HG03159 (cell line): ENCODE measurements around the gene EFEMP1.

Experiments
- ATAC-seq: cut with Tn5 transposase; IDR thresholded peaks from one replicate; pipeline ENCODE4 v1.9.1; 2021; ENCODE audit warnings: mild to moderate bottlenecking, moderate library complexity; ENCODE audit not compliant: unreplicated experiment

EFEMP1 gene

GRCh38 chr2:55934337-55934736 lies 10.8 kb upstream of the EFEMP1 start:
- ATAC-seq, result no peak

DNA sequence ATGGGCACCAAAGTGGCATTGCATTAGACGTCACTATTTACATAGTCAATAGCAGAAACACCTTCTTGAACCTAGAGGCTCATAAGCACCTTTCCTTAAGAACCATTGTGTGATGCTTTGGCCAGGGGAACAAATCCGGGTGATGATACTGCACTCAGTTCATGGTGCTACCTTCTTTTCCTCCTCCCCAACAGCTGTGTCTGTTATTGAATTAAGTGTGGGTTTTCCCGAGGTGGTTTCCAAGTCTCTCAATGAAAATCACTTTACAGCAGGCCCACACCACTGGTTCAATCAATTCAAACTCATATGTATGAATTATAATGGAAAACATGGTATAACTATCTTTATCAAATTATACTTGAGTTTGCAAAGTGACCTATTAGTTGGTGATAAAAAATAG lies 9.3 kb upstream of the EFEMP1 start:
- ATAC-seq, result no peak

DNA sequence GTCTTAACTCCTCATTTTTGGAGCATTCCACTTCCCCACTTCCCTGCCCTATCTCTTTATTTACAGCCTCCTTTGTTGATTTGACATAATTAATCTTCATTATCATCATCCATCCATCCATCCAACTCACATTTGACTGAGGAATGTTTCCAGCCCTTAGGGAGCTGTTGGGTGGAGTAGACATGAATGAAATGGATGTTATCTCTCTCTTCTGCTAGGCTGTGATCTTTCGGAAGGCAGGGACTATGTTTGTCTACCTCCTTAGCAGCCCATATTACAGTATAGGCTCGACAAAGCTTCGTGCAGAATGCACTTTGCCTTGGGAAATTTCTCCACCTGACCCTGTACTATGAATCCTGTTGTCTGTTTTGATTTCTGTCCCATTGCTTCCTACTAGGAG lies 7.7 kb upstream of the EFEMP1 start:
- no peak for ATAC-seq

DNA sequence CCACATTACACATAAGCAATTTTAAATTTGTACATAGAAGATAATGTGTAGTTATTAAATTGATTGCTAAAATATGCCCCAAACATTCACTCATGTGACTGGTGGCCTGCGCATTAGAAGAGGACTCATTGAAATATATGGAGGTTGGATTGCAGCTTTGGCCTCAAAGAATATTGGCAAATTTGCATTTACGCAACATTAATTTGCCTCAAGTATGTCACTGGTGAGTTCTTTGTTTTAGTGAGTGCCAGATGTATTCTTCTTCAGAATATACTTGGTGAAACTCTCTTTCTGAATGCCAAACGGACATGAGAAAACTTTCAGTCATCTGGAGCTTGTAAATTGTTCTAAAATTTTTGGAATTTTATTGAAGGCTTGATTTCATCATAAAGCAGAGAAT lies 5.9 kb upstream of the EFEMP1 start:
- ATAC-seq, result no peak

- ATAC-seq, result no peak
These were observed 3.4 kb upstream of the EFEMP1 start for GRCh38 chr2:55926974-55927373.

DNA sequence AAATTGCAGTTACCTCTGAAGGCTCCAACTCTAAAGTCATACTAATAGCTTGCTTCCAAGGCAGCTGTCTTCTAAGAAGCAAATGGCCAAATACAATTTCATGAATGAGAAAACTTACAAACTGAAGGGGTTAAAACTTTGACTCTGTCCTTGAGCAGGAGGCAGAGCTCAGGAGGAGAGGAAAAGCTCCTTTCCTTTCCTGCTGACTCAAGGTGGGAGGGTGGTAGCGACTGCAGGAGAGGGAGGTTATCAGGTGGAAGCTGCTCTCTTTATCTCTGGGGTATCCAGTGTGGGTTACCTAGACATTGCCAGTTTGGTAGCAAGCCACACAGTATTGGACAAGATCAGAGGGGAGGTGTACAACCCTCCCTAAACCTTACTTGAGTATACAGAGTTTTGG lies 2.7 kb upstream of the EFEMP1 start:
- ATAC-seq, result no peak

- no peak for ATAC-seq
These were observed 370 bp upstream of the EFEMP1 start for GRCh38 chr2:55923982-55924321.

DNA sequence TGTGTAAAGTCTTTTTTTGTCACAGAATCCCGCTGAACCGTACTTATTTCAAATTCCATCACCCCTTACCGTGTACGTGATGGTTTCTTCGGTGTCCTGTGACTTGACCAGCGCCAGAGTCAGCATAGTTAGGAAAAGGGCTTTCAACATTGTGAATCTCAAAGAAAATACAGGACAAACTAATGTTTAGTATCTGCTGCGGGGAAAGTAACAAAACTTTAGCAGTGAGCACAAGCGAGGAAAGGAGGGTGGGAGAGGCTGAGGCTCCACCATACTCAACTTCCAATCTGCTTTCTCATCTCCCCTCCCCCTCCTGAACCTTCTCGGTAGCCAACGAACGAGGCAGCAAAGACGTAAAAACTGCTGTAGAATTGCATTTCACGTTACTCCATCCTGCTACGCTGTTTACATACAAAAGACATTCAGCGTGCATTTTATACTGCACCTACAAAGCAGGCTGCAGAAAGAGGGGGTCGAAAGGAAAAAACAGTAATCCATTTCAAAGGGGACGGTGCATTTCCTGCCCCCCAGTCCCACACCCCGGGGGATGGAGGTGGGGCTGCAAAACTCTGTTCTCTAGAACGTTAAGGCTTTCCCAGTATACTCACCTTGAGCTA lies 1.2 kb downstream of the EFEMP1 start:
- peak; percentile 12 for ATAC-seq

GRCh38 chr2:55919574-55919973 lies 4.0 kb downstream of the EFEMP1 start:
- ATAC-seq, result no peak

DNA sequence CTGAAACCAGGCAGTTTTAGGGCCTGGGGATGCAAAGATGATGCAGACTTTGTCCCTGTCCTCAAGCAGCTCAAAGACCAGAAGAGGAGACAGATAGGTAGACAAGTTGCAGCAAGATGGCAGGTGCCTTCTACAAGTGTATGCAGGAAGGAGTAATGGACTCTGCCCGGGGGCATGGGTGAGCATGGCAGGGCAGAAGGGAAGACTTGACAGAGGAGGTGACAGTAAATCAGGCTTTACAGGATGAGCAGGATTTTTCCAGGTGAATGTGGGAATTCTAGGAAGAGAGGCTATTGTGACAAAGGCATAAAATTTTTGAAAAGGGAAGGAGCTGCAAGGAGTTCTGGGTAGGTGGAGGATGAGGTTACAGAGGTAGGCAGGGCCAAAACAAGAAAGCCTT lies 4.7 kb downstream of the EFEMP1 start:
- ATAC-seq, result no peak

DNA sequence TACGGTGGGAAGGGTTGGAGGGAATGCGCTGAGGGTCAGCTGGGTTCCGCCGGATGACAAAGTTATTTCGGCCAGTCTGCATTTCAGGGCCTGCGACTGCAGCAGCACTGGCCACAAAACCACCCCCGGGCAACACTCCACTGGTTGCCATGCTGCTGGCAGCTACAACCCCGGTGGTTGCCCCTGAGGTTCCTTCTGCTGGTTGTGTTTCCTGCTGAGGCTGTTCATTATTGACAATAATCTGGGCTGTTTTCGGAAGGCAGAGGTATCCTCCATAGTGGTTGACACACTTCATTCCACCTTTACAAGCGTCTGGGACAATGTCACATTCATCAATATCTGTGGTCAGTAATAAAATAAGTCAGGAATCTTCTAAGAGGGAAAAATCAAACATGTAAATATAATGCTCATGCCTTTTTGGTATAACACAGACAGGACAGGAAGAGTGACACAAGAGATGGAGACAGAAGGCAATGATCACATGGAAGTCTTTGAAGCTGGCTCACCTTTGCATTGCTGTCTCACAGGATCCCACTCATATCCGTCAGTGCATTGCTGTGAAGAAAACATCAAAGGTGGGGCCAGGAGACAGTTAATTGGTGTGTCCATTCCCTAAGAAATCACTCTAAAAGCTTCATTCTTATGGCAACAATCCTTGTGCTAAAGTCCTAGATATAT lies 5.7 kb downstream of the EFEMP1 start:
- no peak for ATAC-seq

DNA sequence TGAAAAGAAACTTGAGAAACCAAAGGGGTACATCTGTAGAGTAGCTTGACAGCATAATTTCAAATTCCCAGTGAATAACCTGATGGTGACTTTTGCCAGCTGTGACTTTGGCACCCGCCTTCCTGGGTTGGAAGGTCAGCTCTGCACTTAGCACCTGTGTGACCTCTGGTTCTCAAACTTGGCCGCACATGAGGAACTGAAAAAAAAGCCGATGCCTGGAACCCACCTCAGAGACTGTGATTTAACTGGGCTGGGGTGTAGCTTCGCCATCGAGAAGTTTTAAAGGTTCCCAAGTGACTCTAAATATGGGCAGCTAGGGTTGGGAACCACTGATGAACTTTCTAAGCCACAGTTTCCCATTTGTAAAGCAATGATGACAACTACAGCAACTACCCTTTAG lies 6.5 kb downstream of the EFEMP1 start:
- no peak for ATAC-seq

DNA sequence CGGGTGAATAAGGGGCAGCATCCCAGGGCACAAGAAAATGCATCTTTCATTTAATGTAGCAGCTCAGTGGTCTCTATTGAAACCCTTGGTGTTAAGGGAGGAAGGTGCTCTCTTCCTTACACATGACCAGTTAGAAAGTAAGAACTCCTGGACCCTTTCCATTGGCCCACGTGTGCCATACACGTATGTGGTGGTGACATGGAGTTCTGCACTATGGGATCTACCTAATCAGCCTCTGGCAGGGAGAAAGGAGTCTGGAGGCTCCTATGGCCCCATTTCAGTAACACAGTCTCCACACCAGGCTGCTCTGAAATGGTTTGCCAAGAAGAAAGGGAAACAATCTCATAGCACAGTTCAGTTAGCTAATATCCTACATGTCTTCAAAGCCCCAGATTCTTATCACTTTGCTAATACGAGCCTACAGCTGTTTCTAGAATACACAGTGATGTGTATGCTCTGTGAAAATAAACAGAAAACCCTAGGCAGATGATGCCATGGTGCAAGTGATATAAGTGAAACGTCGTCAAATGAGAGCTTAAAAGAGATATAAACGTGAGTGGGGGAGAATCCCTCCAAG lies 7.0 kb downstream of the EFEMP1 start:
- no peak for ATAC-seq

DNA sequence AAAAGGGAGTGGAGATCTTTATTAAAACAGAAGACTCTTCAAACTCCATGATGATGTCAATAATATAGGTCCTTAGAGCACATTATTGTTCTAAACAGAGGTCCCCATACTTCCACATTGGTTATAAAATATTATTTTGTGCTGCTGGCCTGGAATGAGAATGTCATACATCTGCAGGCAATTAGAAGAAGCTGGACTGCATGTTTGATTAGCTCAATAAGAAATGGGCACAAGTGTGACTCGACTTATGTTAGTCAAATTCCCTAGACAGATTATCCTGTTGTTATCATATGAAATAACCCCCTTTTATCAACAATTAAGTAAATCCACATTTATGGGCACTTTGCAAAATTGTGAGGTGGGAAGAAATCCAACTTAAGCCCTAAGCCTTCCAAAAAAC lies 8.8 kb downstream of the EFEMP1 start:
- no peak for ATAC-seq

DNA sequence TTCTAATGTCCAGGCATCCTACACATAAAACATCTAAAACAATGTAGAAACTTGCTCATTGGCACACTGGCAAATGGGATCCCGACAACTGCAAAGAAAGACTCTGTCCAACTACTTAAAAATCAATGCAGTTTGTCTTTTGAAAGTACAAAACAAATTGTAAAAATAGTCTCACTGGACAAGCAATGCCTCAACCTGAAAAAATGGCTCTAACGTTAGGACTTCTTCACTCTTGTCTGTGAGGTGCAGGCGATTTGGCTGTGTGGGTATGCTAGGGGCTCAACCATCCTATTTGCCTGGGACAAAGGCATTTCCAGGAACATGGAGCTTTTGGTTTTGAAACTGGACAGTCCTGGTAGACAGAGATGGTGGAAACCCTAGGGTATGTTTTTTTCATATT lies 10.7 kb downstream of the EFEMP1 start:
- no peak for ATAC-seq

DNA sequence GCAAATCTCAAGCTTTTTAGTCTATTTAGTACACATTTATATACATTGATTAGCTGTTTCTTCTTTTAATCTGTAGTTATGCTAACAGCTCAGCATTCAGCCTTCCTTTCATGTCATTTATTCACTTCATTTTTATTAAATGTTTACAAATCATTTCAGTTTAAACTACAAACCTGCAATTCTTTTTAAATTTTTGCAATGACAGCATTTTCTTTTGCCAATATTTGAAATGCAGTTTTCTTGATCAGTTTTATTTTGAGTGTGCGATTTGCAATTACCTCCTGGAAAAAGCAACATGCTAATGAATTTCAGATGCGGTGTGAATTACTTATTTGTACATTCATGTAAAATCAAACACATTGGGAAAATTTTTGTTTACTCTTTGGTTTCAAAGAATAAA lies 13.5 kb downstream of the EFEMP1 start:
- ATAC-seq, result no peak

DNA sequence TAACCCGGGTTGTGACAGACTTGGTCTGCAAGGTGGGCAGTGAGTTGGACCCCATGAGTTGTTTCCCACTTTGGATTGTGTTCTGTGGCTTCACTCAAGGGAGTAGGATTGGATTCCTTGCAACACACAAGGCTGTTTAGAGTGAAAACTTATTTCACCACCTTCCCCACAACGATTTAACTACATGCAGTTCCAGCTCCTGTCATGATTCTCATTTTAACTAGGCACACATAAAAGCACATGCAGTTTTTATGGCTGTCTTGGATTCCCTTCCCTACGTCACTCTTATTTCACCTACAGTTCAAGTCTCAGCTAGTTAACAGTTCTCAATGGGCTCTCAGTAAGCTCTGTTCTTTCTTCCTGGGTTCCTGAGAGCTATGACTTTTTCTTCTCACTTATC lies 15.9 kb downstream of the EFEMP1 start:
- ATAC-seq, result no peak

DNA sequence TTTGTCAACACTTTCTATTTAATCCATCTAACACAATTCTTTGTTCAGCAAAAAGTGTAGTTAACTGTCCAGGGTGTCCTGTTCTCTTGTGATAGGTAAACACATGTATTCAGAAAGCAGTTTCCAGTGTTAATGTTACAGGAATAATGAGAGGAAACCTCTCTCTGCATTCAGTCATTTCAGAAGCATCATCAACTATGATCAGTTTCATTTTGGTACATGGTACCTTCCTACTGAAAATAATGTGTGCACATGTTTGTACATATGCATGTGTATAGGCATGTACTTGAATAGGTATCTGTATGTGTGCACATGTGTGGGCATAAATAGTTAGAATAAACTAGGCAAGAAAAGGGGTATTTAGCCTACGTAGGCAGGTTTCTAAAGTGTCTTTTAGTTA lies 16.6 kb downstream of the EFEMP1 start:
- no peak for ATAC-seq

DNA sequence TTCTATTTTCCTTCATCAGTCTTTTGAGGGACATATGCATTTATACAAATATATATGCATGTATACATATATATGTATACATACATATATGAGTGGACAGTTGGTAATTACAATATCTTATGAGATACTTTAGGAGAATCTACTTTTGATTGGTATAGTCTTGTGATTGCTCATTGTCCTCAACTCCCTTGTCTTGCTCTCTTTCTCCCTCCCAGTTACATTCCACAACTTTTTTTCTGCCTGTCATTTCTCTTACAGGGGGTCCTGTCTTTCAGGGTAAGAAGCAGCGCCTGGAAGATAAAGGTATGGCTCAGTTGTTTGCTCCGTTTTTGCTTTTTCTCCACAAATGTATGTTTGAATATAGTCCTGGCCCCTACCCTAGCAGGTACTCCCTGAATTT lies 19.9 kb downstream of the EFEMP1 start:
- ATAC-seq, result no peak

- ATAC-seq, result no peak
These were observed 20.6 kb downstream of the EFEMP1 start for GRCh38 chr2:55902971-55903370.

GRCh38 chr2:55902429-55902828 lies 21.2 kb downstream of the EFEMP1 start:
- no peak for ATAC-seq

DNA sequence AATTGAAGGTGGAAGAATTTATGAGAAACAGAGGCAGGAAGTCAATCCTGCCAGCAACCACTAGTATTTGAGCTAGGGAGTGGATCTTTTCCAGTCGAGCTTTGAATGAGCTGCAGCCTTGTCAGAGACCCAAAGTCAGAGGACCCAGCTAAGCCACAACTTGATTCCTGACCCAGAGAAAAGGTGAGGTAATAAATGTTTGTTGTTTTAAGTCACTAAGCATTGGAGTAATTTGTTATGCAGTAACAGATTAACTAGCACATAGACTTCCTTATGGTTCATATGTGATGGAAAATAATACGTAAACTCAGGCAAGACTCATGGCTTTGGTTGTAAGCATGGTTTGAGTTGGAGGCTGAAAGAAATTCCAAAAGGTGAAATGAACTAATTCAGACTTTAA lies 21.6 kb downstream of the EFEMP1 start:
- ATAC-seq, result no peak

DNA sequence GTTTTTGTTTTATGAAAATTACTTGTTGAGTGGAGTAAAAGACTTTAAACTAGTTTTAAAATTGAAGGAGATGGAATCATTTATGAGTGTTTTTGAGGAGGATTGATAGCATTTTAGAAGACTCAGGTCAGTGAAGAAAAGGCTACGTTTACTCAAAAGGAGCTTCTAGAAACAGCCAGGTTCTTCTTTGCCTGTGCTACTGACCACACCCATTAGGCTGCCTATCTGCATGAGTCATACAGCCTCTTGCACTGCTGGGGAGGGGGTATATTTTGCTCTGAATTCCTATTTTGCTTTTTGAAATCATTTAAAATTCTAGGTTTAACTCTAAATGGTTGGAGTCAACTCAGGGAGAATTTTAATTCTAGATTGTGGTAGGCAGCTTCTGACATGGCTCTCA lies 22.3 kb downstream of the EFEMP1 start:
- ATAC-seq, result no peak
